GM13976 (cell line): Measurements from ENCODE around the gene FHAD1.
A peak's percentile ranks its signal among the peaks of the same experiment; 100 is the strongest.
"Not testable (repeated sequence)": the region's sequence is repeated elsewhere in the genome, so short reads cannot be mapped to it uniquely, and the experiment has no call there.

Source experiments
- DNase-seq: peaks from one replicate; pipeline ENCODE4 v3.0.0; 2012; ENCODE audit warnings: low spot score
- in situ Hi-C: fragments of 300-500 bp; cut with MboI; formaldehyde crosslinking; loops from one replicate; pipeline ENCODE4 v1.12.0; 2022; ENCODE audit warnings: low sequenced_read_pairs, mixed read lengths, inconsistent platforms; ENCODE audit not compliant: unreplicated experiment
- TF ChIP-seq, protein P1 (sequence below): IDR thresholded peaks from 2 replicates; pipeline ENCODE4 v1.5.1; 2012; ENCODE audit warnings: borderline replicate concordance, mild to moderate bottlenecking; ENCODE audit not compliant: insufficient read depth; ENCODE audit errors: extremely low read depth, missing control alignments, control extremely low read depth

FHAD1 gene

DNA sequence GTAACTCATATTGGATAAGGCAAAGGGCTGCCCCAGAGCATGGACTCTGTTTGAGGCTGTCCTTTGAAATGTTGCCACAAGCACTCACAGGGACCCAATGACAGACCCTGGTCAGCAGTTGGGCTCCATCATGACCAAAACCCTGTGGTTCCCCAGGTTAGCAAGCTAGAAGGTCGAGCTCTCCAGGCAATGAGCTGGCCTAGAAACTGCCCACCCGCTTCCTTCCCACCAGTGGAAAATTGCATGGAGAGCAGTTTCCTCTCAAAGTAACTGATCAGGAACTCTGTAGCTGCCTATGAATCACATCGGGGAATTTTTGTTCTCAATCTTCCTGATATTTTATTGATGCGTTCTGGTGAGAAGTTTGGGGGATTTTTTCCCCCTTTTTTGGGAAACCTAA is 52.8 kb downstream of the FHAD1 start:
- in situ Hi-C loops, result no loop called here
- TF ChIP-seq, protein P1, sequence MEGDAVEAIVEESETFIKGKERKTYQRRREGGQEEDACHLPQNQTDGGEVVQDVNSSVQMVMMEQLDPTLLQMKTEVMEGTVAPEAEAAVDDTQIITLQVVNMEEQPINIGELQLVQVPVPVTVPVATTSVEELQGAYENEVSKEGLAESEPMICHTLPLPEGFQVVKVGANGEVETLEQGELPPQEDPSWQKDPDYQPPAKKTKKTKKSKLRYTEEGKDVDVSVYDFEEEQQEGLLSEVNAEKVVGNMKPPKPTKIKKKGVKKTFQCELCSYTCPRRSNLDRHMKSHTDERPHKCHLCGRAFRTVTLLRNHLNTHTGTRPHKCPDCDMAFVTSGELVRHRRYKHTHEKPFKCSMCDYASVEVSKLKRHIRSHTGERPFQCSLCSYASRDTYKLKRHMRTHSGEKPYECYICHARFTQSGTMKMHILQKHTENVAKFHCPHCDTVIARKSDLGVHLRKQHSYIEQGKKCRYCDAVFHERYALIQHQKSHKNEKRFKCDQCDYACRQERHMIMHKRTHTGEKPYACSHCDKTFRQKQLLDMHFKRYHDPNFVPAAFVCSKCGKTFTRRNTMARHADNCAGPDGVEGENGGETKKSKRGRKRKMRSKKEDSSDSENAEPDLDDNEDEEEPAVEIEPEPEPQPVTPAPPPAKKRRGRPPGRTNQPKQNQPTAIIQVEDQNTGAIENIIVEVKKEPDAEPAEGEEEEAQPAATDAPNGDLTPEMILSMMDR, result no peak
- no peak for DNase-seq

DNA sequence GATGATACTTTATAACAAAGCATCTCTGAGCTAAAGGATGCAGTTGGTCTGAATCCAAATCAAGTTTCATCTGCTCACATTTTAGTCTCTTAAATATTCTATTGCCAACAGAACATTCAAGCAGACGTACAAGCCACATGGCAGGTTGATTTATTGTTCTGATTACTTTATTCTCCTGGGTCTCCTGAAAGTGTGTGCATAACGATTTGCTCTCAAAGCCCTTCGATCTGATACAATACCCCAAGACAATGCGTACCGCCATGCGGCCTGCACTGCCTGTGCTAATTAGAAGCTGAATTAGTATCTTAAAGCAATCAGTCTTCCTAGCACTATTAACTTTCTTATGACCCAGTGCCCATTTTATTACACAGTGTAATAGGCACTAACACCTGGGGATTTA is 56.9 kb downstream of the FHAD1 start:
- no peak for DNase-seq
- TF ChIP-seq, protein P1, result no peak
- in situ Hi-C loops, result no loop called here

DNA sequence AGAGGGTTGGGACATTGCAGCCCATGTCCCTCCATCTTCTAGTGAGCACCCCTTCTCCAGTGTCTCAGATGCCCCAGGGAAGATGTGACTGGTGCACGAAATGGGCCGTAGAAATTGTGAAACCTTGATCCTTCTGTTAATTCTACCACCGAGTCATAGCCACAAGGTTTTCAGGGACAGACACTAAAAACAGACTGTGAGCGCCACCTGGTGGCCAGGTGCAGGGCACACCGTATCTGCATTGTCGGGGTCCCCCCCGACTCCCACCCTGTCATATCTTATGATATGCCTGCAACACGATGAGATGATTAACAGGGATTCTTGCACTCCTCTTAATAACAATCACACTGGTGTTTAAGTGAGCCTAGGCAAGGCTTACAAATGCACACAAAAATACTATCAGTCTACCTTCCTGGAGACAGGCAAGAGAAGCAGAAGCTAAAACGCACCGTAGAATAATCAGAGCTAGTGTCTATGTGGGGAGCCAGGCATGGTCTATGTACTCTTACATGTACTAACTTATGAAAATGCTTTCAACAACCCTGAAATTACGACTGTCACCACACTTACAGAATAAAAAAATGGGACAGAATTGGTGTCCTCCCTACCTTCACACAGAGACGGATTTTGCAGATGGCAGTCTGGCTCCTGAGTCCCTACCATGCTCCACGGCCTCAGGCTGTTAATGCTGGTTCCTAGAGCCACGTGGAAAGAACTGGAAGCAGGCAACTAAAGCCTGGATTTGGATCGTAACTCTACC is 57.9 kb downstream of the FHAD1 start:
- DNase-seq, result peak; percentile 71
- in situ Hi-C loops, result no loop called here
- TF ChIP-seq, protein P1, result peak; percentile 85

DNA sequence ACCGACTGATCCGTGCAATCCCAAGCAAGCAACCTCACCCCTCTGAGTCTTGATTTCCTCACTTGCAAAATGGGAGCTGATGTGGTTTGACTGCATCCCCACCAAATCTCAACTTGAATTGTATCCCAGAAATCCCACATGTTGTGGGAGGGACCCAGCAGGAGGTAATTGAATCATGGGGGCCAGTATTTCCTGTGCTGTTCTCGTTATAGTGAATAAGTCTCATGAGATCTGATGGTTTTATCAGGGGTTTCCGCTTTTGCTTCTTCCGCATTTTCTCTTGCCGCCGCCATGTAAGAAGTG is 58.4 kb downstream of the FHAD1 start:
- in situ Hi-C loops, result no loop called here
- DNase-seq, result no peak
- TF ChIP-seq, protein P1, result no peak

DNA sequence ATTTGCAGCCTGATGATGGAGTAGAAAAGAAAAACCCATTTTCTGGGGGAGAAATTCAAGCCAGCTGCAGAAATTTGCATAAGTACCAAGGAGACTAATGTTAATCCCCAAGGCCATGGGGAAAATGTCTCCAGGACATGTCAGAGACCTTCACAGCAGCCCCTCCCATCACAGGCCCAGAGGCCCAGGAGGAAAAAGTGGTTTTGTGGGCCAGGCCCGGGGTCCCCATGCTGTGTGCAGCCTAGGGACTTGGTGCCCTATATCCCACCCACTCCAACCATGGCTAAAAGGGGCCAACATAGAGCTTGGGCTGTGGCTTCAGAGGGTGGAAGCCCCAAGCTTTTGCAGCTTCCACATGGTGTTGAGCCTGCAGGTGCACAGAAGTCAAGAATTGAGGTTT is 59.3 kb downstream of the FHAD1 start:
- in situ Hi-C loops, DNase-seq: not testable (repeated sequence)

DNA sequence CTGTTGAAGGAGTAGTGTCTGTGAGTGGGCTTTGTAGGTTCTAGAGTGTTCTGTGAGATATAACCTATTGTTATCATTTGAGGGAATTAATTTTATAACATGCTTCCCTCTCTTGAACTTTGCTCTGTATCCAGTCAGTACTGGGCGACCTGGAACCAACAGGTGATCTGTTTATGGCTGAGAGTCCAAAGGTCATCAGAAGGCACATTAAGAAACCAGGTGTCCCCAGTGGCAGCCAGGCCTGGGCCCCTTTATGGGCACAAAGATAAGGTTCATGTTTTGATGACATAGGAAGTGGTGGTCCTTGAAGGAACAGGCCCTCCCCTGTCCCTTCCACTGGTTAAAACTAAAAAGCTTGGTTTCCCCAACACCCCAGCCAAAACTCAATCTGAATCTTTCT is 61.1 kb downstream of the FHAD1 start:
- no peak for DNase-seq
- in situ Hi-C loops, result no loop called here
- TF ChIP-seq, protein P1, result no peak

DNA sequence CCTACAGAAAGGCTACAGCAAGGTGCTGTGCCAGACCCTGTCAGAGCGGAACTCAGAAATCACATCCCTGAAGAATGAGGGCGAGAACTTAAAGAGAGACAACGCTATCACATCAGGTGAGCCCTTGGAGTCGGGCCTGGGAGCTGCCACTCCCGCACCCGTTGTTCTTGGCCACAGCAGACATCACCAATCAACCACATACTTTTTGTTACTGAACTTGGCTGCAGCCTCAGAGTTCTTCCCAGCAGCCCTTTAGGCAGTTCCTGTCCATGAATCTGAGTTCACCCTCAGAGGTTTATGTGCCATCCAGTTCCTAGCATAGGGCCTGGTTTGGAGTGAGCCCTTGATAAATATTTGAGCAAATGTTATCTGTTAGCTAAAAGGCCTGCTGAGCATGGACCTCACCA is 61.6 kb downstream of the FHAD1 start:
- in situ Hi-C loops, result no loop called here
- TF ChIP-seq, protein P1, result no peak
- DNase-seq, result no peak
